Heart right ventricle (tissue), 16 donors: ENCODE results near the gene SMARCAL1. TPM values are rescaled to one million over a fixed set of nuclear protein-coding genes. Genes with fewer than 3 reads are reported as not detected.
A peak's percentile ranks its signal among the peaks of the same experiment; 100 is the strongest.

Source experiments
- ATAC-seq, 8 donors: fragments of 200-7000 bp; cut with Tn5 transposase; one replicate each; pipeline ENCODE4 v1.9.1; 2020; ENCODE audit warnings: mild to moderate bottlenecking in 8 of 8, moderate library complexity in 8 of 8, moderate number of reproducible peaks in 1 of 8
- DNase-seq, 2 donors: peaks; one replicate each; pipeline ENCODE4 v3.0.0-alpha.2; 2020
- H3K27ac ChIP-seq, 10 donors: fragments of 200-600 bp; sonication (generic) in 2 of 10; one replicate each; pipeline versions ENCODE4 v1.5.0 to v1.8.0; 2020 to 2022; ENCODE audit warnings: mild to moderate bottlenecking in 3 of 10
- H3K27me3 ChIP-seq, 7 donors: fragments of 200-600 bp; one replicate each; pipeline ENCODE4 v1.8.0; 2021 to 2022; ENCODE audit warnings: mild to moderate bottlenecking in 2 of 7
- H3K36me3 ChIP-seq, 9 donors: fragments of 200-600 bp; sonication (generic) in 1 of 9; one replicate each; pipeline versions ENCODE4 v1.5.0 to v1.8.0; 2020 to 2022; ENCODE audit warnings: mild to moderate bottlenecking in 2 of 9
- H3K4me1 ChIP-seq, 9 donors: fragments of 200-600 bp; sonication (generic) in 1 of 9; one replicate each; pipeline versions ENCODE4 v1.5.0 to v1.8.0; 2020 to 2022; ENCODE audit warnings: mild to moderate bottlenecking in 4 of 9
- H3K4me3 ChIP-seq, 10 donors: fragments of 200-600 bp; sonication (generic) in 2 of 10; one replicate each; pipeline versions ENCODE4 v1.5.0 to v1.8.0; 2020 to 2022; ENCODE audit warnings: mild to moderate bottlenecking in 7 of 10, moderate library complexity in 2 of 10
- H3K9me3 ChIP-seq, 11 donors: fragments of 200-600 bp in 10 of 11; sonication (generic) in 2 of 11; one replicate each; pipeline versions ENCODE4 v1.5.0 to v1.8.0; 2013 to 2022; ENCODE audit warnings: mild to moderate bottlenecking in 2 of 11, control low read depth in 1 of 11, moderate library complexity in 1 of 11
- whole genome bisulfite sequencing, 2 donors: extraction: QIAGEN DNeasy Blood & Tissue Kit; methylation state at CpG; one replicate each; pipeline ENCODE4 v1.1.7; 2013; ENCODE audit warnings: inconsistent platforms in 1 of 2; 5-methylcytosine and 5-hydroxymethylcytosine counted together
- intact Hi-C, 10 donors: fragments of 100-400 bp; cut with DNase I; formaldehyde crosslinking; loops; one replicate each; pipeline versions ENCODE4 v1.11.1 to v1.14.2; 2022
- polyA plus RNA-seq, 2 donors: library from polyadenylated mRNA; stranded (reverse); fragments of 200-250 nt; gene quantifications; one replicate each; pipeline ENCODE4 v1.2.3, GENCODE V29; 2013
- total RNA-seq, 10 donors: library from RNA; stranded (reverse); fragmentation: NEBNext Ultra II Directional in 3 of 10; extraction: Animal tissue kit (Norgen Biotek cat#: 25700) in 3 of 10; gene quantifications; one replicate each; pipeline versions ENCODE4 v1.2.1 to v1.2.4, GENCODE V29; 2021 to 2023
- TF ChIP-seq, protein P1 (sequence below), 9 donors: fragments of 200-600 bp; sonication (generic) in 2 of 9; IDR thresholded peaks; one replicate each; pipeline versions ENCODE4 v1.5.0 to v1.8.0; 2021 to 2022; ENCODE audit warnings: antibody characterized with exemption in 9 of 9, mild to moderate bottlenecking in 5 of 9, moderate library complexity in 1 of 9
- donor health status: Arrhythmogenic right ventricular cardiomyopathy.
- donor health status: ischemic (EF 13 %, LVEDD 7.1; RV severe dilation, severe dysfunction).
- donor health status: healthy with polysubstance abuse.
- donor health status: DM: no; HTN: yes; CAD: no.
- donor health status: DM: no; HTN: no; CAD: no.
- donor health status: ischemic (EF 25% LVEDD 6.9; RV normal size, moderate dysfunction).
- donor health status: ischemic (EF 25% LVEDD 5.7; RV mildly dilated, moderate dysfunction).
- donor health status: healthy.
- donor health status: DM: yes; HTN: yes; CAD: no.
- donor health status: Ischemic cardiomyopathy.
- donor health status: ischemic (EF 35%, LVEDD 5.7; RV mildly dilated, moderate dysfunction).
- donor health status: nonischemic (EF 11% LVEDD 7.7; RV severe dilation, severe dysfunction).
- donor health status: DM: yes; HTN: yes; CAD: no.
- donor health status: PGD.
- donor health status: ischemic (EF 29% LVEDD 5.4; RV normal size, mild dysfunction).
- donor health status: nonischemic (EF 23%, LVEDD 6.1; RV moderate dilation, normal function).

SMARCAL1 gene
- total and polyA plus RNA-seq, 12 donors, result 3.8 to 14.8 (median 9.6) TPM

- no peaks in the 10 kb centered on the region for H3K27me3 ChIP-seq
- DNase-seq, result no peak
- TF ChIP-seq, protein P1, sequence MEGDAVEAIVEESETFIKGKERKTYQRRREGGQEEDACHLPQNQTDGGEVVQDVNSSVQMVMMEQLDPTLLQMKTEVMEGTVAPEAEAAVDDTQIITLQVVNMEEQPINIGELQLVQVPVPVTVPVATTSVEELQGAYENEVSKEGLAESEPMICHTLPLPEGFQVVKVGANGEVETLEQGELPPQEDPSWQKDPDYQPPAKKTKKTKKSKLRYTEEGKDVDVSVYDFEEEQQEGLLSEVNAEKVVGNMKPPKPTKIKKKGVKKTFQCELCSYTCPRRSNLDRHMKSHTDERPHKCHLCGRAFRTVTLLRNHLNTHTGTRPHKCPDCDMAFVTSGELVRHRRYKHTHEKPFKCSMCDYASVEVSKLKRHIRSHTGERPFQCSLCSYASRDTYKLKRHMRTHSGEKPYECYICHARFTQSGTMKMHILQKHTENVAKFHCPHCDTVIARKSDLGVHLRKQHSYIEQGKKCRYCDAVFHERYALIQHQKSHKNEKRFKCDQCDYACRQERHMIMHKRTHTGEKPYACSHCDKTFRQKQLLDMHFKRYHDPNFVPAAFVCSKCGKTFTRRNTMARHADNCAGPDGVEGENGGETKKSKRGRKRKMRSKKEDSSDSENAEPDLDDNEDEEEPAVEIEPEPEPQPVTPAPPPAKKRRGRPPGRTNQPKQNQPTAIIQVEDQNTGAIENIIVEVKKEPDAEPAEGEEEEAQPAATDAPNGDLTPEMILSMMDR (IDR thresholded peaks at IDR 0.05), result no peak
- H3K4me3 ChIP-seq, result no peak overlapping the region
- H3K36me3 ChIP-seq, result peaks cover 0 to 58% (median 4%) of the 10 kb centered on the region in 9 donors
- peaks cover 0 to 4% (median 0%) of the 10 kb centered on the region in 11 donors for H3K9me3 ChIP-seq
- WGBS, 2 donors, result 91 to 96% methylated on average over 2 of the region's 2 CpGs
- H3K4me1 ChIP-seq, result peaks cover 0 to 5% (median 0%) of the 10 kb centered on the region in 9 donors
- no peak for ATAC-seq
- no peak overlapping the region for H3K27ac ChIP-seq
- intact Hi-C loops, result no loop called here
These were observed 50.9 kb downstream of the SMARCAL1 start for GRCh38 chr2:216463148-216463547.

- intact Hi-C loops, result no loop called here
- 47 to 65% methylated on average over 6 of the region's 6 CpGs for WGBS, 2 donors
- peak in 1 of 2 donors; percentile 16 for DNase-seq
- H3K4me1 ChIP-seq, result peaks cover 0 to 5% (median 0%) of the 10 kb centered on the region in 9 donors
- TF ChIP-seq, protein P1 (IDR thresholded peaks at IDR 0.05), result no peak
- H3K27me3 ChIP-seq, result no peaks in the 10 kb centered on the region
- peaks cover 0 to 4% (median 0%) of the 10 kb centered on the region in 11 donors for H3K9me3 ChIP-seq
- ATAC-seq, result peak in 7 of 8 donors; percentile 47 to 83 (median 75)
- peaks cover 0 to 68% (median 4%) of the 10 kb centered on the region in 9 donors for H3K36me3 ChIP-seq
- peak overlapping the region in 7 of 10 donors; percentile 25 to 76 (median 61) for H3K27ac ChIP-seq
- no peak overlapping the region for H3K4me3 ChIP-seq
These were observed 51.9 kb downstream of the SMARCAL1 start for GRCh38 chr2:216464104-216464720.

DNA sequence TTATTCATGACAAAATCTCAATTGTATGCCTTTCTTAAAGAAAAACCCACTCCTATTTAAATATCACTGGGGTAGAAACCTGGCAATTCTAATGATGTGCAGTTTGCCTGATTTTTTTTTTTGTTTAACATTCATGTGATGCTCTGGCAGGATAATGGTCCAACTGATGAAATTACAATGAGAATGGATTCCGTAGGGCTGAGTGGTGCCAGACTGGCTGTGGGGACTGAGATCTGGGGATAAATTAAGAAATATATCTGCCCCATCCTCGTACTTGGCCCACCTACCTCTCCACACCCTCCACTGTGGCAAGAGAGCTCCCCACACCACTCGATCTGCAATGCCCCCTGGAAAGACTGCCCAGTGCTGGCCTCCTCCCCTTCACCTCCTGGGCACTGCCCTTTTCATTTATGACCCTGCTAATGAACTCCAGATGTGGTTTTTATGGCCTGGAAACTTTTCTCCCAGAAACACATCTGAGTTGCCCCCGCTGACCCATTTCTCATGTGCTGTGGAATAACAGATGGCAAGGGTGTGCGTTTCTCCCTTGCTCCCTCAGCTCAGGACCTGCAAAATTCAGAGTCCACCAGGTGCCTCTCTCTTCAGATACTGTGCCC lies 53.4 kb downstream of the SMARCAL1 start:
- TF ChIP-seq, protein P1 (IDR thresholded peaks at IDR 0.05), result no peak
- H3K4me1 ChIP-seq, result peaks cover 0 to 5% (median 0%) of the 10 kb centered on the region in 9 donors
- H3K4me3 ChIP-seq, result no peak overlapping the region
- intact Hi-C loops, result no loop called here
- WGBS, 2 donors, result 90 to 93% methylated on average over 5 of the region's 5 CpGs
- DNase-seq (no peak), ATAC-seq (no peak)
- peaks cover 0 to 4% (median 0%) of the 10 kb centered on the region in 11 donors for H3K9me3 ChIP-seq
- H3K36me3 ChIP-seq, result peaks cover 0 to 81% (median 4%) of the 10 kb centered on the region in 9 donors
- H3K27me3 ChIP-seq, result no peaks in the 10 kb centered on the region
- H3K27ac ChIP-seq, result no peak overlapping the region

DNA sequence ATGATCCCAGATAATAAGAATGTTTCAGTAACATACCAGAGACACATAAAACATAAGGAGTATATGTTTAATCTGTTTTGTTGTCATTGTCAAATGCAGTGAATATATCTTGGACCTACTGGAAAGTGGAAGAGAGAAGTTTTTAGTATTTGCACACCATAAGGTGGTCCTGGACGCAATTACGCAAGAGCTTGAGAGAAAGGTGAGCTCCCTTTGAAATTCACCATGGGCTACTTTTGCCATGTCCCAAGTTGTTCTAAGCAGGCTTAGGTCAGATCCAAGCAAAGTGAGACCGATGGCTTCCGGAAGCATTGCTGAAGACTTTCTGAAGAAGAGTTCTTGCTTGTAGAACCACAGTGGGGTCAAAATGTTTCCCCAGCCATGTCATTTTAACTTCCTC lies 55.6 kb downstream of the SMARCAL1 start:
- WGBS, 2 donors, result 90 to 94% methylated on average over 4 of the region's 4 CpGs
- intact Hi-C loops, result no loop called here
- ATAC-seq (no peak), DNase-seq (no peak)
- no peak overlapping the region for H3K4me3 ChIP-seq
- no peaks in the 10 kb centered on the region for H3K27me3 ChIP-seq
- peaks cover 0 to 87% (median 7%) of the 10 kb centered on the region in 9 donors for H3K36me3 ChIP-seq
- TF ChIP-seq, protein P1 (IDR thresholded peaks at IDR 0.05), result no peak
- peaks cover 0 to 4% (median 0%) of the 10 kb centered on the region in 11 donors for H3K9me3 ChIP-seq
- peaks cover 0 to 5% (median 0%) of the 10 kb centered on the region in 9 donors for H3K4me1 ChIP-seq
- no peak overlapping the region for H3K27ac ChIP-seq
